Measurements from ENCODE around the gene CDH11. TPM values are rescaled to one million over a fixed set of nuclear protein-coding genes. Genes with fewer than 3 reads are reported as not detected.

Gene CDH11
- polyA plus RNA-seq, 1 donor from 2014 or later: 22.9 TPM

- Histone ChIP-seq H3K27ac (ENCODE audit: low read length) (no peak overlapping the region), H3K9me3 (ENCODE audit: low read length) (no peaks in the 10 kb centered on the region), H3K9ac (ENCODE audit: low read length) (no peak overlapping the region), H3K79me2 (replicated peaks; ENCODE audit: insufficient read depth, low read length) (no peaks in the 10 kb centered on the region), H4K20me1 (ENCODE audit: insufficient read depth) (no peaks in the 10 kb centered on the region), H3K27me3 (ENCODE audit: insufficient read depth, low read depth, low read length) (no peaks in the 10 kb centered on the region), H3F3A (ENCODE audit: insufficient read depth, low read length, poor library complexity, severe bottlenecking) (no peaks in the 10 kb centered on the region), H3K36me3 (ENCODE audit: insufficient read depth, low read length) (peaks cover 3% of the 10 kb centered on the region), H3K4me3 (ENCODE audit: low read length) (no peak overlapping the region), H2AFZ (ENCODE audit: low read depth, low read length) (no peak overlapping the region), H3K9me2 (ENCODE audit: insufficient read depth, low read length) (no peaks in the 10 kb centered on the region), H3K4me2 (ENCODE audit: low read length) (no peak overlapping the region)
- TF ChIP-seq POLR2AphosphoS5 (IDR thresholded peaks at IDR 0.05) (no peak), REST (IDR thresholded peaks at IDR 0.05; ENCODE audit: borderline replicate concordance) (no peak), RAD21 (conservative IDR thresholded peaks at IDR 0.05) (no peak), TAF1 (IDR thresholded peaks at IDR 0.05; ENCODE audit: low read depth) (no peak), SMC3 (conservative IDR thresholded peaks at IDR 0.05; ENCODE audit: poor library complexity) (no peak)
Observed at GRCh38 chr16:65075877-65076276, 46.0 kb downstream of the CDH11 start.

- no peak overlapping the region for H3K4me2 ChIP-seq (ENCODE audit: low read length)
- H3K4me3 ChIP-seq (ENCODE audit: low read length): no peak overlapping the region
- H3K27me3 ChIP-seq (ENCODE audit: insufficient read depth, low read depth, low read length): no peaks in the 10 kb centered on the region
- no peaks in the 10 kb centered on the region for H4K20me1 ChIP-seq (ENCODE audit: insufficient read depth)
- TF ChIP-seq SMC3 (conservative IDR thresholded peaks at IDR 0.05; ENCODE audit: poor library complexity) (no peak), MXI1 (conservative IDR thresholded peaks at IDR 0.05; ENCODE audit: poor library complexity, severe bottlenecking) (no peak), REST (IDR thresholded peaks at IDR 0.05; ENCODE audit: borderline replicate concordance) (no peak), POLR2AphosphoS5 (IDR thresholded peaks at IDR 0.05) (no peak), TAF1 (IDR thresholded peaks at IDR 0.05; ENCODE audit: low read depth) (no peak), RAD21 (conservative IDR thresholded peaks at IDR 0.05) (no peak), EZH2 (IDR thresholded peaks at IDR 0.05; ENCODE audit: borderline replicate concordance, insufficient read depth, low read length, poor library complexity, severe bottlenecking) (no peak), CTCF (IDR thresholded peaks at IDR 0.05; ENCODE audit: poor library complexity, severe bottlenecking) (no peak), EP300 (conservative IDR thresholded peaks at IDR 0.05; ENCODE audit: poor library complexity, severe bottlenecking) (no peak)
- peaks cover 3% of the 10 kb centered on the region for H3K79me2 ChIP-seq (replicated peaks; ENCODE audit: insufficient read depth, low read length)
- H3K36me3 ChIP-seq (ENCODE audit: insufficient read depth, low read length): peaks cover 3% of the 10 kb centered on the region
- H3K9me2 ChIP-seq (ENCODE audit: insufficient read depth, low read length): no peaks in the 10 kb centered on the region
- H3K9me3 ChIP-seq (ENCODE audit: low read length): no peaks in the 10 kb centered on the region
- H2AFZ ChIP-seq (ENCODE audit: low read depth, low read length): no peak overlapping the region
- no peak overlapping the region for H3K9ac ChIP-seq (ENCODE audit: low read length)
- no peaks in the 10 kb centered on the region for H3F3A ChIP-seq (ENCODE audit: insufficient read depth, low read length, poor library complexity, severe bottlenecking)
- H3K27ac ChIP-seq (ENCODE audit: low read length): no peak overlapping the region
Observed at GRCh38 chr16:65071433-65072311, 50.2 kb downstream of the CDH11 start.
